ENCODE data around the gene FNDC3B.

DNA sequence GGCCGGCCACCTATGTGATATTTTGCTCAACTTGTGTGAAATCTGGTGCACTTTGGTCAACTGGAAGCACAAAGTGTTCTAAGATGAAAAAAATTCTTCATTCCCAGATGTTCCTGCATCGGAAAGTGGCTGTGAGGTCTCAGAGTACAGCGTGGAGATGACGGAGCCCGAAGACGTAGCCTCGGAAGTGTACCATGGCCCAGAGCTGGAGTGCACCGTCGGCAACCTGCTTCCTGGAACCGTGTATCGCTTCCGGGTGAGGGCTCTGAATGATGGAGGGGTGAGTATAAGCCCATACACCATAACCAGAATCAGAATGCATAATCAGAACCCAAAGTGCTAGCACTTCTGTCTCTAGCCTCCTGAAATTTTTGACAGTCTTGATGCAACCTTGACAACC is 304.6 kb downstream of the FNDC3B start:
- TF ChIP-seq, protein P1, sequence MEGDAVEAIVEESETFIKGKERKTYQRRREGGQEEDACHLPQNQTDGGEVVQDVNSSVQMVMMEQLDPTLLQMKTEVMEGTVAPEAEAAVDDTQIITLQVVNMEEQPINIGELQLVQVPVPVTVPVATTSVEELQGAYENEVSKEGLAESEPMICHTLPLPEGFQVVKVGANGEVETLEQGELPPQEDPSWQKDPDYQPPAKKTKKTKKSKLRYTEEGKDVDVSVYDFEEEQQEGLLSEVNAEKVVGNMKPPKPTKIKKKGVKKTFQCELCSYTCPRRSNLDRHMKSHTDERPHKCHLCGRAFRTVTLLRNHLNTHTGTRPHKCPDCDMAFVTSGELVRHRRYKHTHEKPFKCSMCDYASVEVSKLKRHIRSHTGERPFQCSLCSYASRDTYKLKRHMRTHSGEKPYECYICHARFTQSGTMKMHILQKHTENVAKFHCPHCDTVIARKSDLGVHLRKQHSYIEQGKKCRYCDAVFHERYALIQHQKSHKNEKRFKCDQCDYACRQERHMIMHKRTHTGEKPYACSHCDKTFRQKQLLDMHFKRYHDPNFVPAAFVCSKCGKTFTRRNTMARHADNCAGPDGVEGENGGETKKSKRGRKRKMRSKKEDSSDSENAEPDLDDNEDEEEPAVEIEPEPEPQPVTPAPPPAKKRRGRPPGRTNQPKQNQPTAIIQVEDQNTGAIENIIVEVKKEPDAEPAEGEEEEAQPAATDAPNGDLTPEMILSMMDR (IDR thresholded peaks at IDR 0.05) = no peak
- TF ChIP-seq POLR2A (IDR thresholded peaks at IDR 0.05; ENCODE audit: low read depth) (no peak), POLR2AphosphoS5 (IDR thresholded peaks at IDR 0.05) (no peak), EP300 (IDR thresholded peaks at IDR 0.05) (no peak)

All from esophagus muscularis mucosa (tissue), 4 donors.